ENCODE results near the gene CKLF.
"Not testable (repeated sequence)": the region's sequence is repeated elsewhere in the genome, so short reads cannot be mapped to it uniquely, and the experiment has no call there.

Gene CKLF

DNA sequence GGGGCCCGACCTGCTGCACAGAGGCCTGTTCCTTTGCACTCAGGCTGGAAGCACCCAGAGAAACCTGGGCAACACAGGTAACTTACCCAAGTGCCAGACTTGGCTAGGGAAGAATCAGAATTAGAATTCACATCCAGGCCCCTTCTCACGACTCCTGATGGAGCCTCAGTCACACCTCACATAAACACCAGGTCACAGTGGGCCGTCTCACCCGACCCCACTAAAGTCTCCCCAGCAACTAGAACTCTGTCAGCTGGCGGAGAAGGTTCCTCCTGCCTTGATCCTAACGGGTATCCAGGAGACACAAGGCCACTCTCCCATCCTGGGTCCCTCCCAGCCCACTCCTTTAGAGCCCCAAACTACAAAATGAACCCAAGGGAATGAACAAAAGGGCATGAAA is 8.8 kb upstream of the CKLF start:
- DNase-seq = no peak

DNA sequence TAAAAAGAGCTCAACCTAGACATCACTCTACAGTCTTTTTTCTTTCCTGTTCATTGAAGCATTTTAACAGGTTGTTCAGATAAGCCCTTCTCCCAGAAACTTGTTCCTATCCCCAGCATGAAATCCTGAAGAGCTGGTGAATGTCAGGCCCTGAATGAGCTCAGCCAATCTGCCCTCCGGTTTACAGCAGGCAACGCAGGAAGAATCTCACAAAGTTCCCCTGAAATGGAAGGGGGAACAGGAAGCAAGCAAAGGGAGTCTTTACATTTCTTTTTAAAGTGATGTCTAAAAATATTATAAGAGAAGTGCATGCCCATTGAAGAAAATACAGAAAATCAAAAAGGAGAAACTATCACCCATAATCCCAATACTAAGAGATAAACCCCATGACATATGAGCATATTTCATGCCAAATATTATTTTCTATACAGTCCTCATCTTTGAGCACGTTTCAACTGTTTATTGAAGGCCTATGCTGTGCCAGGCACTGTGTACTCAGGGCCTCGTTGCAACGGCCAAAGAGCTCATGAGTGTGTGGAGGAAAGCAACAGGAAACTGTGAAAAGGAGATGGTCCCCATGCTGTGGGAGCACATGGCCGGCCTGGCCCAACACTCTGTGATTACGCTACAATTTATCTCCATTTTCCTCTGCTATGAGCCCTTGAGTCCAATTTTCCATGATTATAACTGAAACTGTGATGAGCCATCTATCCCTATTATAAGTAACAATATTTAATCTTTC is 8.2 kb upstream of the CKLF start:
- no peak for DNase-seq

DNA sequence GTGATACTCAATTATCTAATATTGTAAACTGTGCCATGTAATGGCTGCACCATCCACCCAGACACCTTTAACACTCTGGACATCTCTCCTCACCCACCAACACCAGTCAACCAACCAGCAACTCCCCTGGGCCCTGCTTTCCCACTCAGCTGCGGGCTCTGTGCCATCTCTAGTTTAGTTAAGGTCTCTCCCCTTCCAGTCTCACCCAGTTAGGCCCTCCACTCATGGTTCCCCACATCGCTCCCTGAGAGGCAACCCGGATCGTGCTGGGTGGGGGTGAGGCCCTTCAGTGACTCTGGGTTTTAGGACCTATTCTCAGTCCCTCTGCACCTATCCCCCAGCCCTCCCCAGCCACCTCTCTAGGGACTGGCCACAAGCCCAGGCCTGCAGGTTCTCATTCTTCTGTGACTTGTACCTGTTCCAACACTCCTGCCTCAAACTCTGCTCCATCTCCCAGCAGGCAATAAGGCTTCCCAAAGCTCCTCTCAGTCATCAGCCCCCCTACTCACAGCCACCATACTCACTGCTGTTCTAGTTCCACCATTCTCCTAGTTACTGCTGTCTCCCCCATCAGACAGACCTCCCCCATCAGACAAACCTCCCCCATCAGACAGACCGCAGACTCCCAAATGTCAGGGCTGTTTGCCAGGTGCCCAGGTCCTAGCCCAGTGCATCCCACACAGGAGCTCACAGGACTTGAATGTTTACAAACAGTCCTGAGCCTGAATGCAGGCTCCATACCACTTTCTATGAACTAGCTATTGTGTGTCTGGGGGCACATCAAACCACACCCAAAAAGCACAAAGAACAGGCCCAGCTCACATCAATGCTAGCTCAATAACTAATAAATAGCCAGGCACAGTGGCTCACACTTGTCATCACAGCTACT is 5.0 kb upstream of the CKLF start:
- no peak for DNase-seq

DNA sequence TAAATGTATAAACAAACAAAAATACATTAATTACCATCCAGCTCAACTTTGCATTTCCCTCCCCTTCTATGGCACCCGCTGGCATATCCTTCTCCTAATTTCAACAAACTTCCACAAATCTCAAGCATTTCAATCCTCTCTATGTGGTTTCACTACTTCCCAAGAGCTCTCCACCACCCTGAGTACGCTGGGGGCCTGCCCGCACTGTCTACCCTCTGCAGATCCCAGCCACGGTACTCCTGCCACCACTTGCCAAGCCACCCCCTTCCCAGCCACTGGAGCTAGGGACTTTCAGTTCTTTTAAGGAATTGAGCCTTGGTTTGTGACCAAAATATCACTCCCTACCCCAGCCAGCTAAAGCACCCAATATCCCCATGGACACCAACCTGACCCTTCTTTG is 4.3 kb upstream of the CKLF start:
- DNase-seq = no peak

DNA sequence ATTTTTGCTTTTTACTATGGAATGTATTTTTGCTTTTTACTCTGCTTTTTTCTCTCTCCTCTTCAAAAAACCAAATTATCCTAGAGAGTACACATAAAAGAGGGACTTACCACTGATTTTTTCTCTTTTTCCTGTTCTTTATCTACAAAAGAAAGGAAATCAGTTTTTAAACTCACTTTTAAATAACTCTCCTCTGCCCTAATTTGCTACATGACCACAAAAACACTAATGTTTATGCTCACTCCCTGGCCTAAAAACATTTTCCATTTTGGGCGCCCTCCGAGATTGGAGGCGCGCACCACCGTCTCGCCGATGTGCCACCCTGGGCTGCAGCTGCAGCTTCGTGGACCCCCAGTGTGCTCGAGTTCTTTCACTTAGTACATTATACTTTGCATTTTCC is 3.5 kb upstream of the CKLF start:
- DNase-seq = no peak

DNA sequence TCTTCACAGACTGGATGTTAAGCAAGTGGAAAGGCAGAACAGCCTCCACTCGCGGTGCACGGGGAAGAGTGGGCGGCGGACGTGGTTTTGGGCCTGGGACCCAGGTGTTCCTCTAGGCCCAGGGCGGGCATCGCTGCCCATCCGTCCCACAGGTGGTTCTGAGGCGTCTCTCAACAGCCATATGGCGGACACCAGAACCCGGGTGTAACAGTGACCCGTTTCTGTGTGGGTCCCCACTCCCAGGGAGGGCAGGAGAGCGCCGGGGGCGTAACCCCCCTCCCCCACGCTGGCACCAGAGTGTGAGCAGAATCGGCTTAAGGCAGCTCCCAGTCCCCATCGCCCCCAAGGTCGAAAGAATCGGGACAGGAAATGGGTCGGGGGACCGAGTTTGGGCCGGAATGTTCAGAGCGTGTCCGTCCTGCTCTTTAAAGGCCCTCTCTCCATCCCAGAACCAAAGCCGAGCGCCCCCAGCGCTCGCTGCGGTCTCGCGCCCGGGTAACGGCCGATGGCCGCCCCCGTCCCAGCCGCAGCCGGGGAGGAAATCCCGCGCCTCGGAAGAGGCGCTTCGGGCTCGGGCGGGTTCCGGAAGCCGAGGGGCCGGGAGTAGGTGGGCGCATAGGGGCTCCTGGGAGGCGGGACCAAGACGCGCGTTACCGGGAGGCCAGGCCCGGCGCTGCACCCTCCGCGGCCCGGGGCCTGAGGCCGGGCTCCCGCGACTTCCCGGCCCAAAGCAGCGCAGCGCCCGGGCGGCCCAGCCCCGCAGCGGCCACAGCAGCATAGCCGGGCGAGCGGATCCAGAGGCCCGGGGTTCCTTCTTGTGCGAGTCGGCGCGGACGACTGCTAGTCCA is 2.9 kb upstream of the CKLF start, which contains the start of gene TK2:
TK2 (minus strand) TSS at position 839 of the 848 bp plus-strand sequence; CDS start at position 778, 61 bp downstream.
- no peak for DNase-seq

DNA sequence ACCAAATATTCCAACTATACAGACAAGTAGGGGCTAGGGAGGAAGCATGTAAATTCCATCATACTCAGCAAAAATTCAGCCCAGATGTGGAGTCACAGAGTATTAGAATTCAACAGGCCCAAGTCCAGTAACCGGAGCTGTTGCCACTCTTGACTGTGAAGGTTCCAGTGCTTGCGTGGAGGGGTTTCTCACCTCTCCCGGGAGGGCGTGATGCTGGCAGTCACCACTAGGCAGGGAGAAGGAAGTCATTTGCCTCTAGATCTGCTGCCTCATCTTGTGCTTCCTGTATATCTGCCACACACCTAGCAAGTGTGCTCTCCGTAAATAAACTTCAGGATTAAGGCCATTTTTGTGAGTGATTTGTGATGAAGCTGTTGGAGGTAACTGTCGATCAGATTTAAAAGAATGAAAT is 1.0 kb upstream of the CKLF start:
- DNase-seq = no peak

DNA sequence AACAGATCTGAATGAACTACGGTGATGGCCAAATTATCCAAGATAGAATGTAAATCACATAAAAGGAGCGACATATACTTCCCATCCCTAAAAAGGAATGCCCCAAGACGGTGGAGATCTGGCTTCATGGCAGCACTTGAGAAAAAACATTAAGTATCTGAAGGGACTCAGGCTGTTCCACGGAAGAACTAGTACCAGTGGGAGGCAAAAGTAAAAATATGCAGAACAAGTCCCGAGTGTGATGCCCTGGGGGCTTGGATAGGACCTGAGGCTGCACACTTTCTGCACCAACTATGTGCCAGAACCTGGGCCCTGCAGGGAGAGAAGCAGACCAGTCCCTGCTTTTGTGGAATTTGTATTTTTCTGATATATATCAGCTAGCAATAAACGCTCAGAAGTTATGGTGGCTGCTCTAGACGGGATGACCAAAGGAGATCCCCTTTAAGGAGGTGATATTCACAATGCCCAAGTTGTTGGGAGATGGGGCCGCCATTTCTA is 539 bp upstream of the CKLF start:
- no peak for DNase-seq

DNA sequence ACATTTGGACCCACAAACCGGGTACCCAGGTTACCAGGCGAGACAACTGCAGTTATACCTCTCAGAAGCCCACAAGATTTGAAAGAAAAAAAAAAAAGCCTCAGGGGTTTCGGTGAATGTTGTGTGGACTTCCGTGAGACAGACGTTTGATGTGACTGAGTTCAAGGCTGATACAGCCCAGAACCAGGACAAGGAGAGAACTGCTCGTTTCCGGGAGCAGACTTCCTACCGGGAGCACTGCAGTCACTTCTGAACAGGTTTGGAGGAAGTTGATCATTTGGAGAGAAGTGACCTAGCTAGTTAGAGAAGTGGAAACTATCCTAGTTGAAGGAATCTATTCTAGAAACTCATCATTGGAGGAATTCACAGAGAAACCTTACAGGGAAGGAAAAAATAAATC is 847 bp downstream of the CKLF start:
- no peak for DNase-seq

DNA sequence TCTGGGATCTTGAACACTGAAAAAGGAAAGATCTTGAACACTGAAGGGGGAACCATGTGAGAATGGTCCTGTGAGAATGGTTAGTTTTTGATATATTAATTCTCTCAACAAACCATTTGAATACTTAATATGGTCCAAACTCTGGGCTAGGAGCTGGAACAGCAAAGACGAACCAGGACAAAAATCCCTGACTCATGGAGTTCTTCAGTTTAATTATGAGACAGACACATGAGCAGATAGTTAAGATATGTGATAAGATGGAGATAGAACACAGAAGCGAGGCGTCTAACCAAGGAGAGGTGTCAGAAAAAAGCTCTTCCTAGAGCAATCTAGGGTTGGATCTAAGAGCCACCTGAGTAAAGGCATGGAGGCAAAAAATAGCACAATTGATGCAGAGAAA is 1.6 kb downstream of the CKLF start:
- DNase-seq = no peak

DNA sequence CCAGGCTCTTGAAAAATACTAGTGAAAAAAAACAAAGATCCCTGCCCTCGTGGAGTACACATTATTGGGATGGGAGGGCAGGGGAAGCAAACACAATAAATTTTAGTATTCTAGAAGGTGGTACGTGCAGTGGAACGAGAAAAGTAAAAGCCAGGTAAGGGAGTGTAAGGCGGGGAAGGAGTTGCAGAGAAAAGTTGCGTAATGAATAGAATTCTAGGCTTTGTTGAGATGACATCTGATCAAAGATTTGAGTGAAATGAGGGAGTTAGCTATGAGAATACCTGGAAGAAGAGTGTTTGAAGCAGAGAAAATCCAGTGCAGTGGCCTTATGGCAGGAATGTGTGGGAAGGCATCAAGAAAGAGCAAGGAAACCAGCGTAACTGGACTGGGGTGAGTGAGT is 2.1 kb downstream of the CKLF start:
- no peak for DNase-seq

DNA sequence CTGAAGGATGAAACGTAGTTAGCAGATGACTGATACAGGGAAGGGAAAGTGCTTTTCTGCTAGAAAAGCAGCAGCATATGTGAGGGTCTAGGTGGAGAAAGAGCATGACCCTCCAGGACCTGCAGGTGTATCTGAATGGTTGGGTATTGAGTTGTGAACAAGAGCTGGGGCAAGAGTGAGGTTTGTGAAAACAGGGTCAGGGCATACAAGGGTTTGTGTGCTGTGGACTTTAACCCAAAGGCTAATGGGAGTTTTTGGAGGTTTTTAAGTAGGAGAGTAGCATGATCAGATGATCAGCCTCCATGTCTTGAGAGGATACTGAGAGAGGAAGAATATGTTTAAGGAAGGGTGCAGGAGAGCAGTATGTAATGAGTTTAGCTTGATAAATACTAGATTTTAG is 7.7 kb downstream of the CKLF start:
- no peak for DNase-seq

DNA sequence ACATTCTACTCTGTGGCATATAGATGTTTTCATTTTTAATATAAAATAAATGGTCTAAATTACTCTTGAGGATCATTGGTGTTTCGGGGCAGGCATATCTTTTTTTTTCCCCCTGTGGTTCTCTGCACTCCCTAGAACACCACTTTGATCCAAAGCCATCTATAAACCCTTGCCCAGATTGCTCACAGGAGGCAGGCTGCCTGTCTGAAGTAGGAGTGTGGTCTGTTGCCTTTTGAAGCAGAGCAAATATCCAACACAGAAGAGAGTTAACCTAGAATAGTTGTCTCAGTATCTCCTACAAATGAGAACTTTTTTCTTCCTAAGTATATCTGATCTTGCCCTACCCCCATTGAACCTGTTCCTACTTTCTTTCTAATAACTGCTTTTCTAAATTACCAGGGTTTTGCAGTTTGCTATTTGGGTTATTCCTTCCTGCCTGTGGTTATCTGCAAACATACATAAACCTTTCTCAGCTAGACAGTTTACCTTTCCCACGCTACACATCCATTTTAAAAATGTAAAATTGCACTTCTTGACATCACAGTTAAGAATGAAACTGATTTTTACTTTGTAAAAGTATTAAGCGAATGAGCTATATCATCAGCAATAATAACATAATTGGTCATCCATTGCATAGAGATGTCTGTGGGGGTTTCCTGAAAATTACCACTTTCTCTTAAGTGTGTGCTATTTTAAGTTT is 9.2 kb downstream of the CKLF start:
- DNase-seq = no peak

DNA sequence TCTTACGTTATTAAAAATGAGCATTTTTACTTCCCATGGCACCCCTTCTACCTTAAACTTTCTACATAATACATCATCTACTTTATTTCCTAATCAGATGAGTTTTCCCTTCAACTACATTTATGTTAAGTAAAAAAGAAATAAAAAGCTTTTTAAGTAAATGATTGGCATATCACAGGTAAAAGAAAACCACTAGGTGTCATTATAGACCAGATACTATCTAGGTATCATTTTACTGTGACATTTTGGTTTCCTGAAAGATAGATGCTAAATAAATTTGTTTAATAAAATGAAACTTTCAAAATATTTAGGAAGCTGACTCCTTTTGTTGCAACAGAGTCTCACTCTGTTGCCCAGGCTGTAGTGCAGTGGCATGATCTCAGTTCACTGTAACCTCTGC is 10.0 kb downstream of the CKLF start:
- DNase-seq = no peak

DNA sequence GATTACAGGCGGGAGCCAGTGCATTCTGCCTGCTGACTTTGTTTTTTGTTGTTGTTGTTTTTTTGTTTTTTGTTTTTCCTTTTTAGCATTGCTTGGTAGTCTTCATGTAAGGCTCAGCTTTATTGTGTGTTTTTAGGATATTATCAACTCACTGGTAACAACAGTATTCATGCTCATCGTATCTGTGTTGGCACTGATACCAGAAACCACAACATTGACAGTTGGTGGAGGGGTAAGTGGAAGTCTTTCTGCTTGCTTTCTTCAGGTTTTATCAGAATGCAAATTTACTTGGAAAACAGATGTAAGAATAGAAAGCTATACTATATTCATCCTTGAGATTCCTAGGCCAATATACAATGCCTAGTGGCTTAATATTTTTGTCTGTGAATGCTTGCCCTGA is 10.6 kb downstream of the CKLF start:
- no peak for DNase-seq

DNA sequence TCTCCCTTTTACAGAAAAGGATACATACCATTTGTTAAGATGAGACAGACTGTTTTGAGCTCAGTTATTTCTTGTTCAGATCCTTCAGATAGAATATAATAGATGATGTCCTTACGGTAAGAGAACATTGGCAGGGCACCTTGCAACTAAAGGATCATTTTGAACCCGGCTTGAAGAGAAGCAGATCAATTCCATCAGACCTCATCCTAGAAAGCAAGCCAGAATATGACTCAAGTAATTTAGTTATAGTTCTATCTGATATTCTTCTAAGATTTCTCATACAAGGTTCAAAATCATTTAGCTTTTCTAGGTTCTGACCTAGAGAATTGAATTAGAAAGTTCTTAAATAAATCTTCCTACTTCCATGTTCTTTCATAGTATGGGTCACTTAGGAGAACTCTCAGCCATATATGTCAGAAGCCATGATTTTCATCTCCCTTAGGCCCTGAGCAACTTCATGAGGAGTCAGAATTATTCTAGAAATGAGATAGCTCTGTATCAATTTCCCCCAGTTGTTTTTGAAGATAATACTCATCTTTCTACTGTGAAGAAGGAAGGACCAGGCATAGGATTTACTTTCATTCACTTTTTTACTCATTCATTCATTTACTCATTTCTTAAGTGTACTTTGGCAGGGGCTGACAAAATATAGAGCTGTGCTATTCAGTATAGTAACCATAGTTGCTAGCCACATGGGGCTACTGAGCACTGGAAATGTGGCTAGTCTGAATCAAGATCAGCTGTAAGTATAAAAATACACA is 11.4 kb downstream of the CKLF start:
- no peak for DNase-seq

DNA sequence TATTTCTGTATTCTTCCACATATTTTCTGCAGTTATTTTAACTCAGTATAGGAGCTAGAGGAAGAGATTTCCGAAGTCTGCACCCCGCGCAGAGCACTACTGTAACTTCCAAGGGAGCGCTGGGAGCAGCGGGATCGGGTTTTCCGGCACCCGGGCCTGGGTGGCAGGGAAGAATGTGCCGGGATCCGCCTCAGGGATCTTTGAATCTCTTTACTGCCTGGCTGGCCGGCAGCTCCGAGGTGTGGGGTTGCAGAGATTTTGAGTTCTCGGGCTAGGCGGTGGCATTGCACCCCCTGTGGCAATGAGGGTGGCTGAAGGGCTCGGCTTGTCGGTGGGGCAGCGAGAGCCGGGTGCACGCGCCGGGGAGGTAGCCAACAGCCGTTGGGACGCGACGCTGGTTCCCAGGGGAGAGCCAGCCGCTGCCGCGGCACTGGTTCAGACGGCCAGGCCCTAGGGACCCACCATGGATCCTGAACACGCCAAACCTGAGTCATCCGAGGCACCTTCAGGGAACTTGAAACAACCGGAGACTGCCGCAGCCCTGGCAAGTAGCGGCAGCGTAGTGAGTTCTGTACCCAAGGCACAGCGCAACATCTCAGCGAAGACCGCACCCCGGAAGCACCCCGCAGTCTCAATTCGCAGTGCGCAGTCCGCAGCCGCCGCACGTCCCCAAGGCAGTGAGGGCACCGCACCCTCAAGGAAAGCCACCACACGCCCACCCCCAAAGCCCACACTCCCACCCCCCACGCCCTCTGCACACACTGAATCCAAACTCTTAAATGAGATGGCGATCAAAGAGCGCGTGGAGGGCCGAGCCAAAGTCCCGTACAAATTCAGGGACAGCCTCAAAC is 13.9 kb downstream of the CKLF start, which contains the start of gene CMTM1:
CMTM1 (plus strand) TSS at position 389 of the 851 bp plus-strand sequence; CDS start at position 464, 75 bp downstream.
- no peak for DNase-seq

DNA sequence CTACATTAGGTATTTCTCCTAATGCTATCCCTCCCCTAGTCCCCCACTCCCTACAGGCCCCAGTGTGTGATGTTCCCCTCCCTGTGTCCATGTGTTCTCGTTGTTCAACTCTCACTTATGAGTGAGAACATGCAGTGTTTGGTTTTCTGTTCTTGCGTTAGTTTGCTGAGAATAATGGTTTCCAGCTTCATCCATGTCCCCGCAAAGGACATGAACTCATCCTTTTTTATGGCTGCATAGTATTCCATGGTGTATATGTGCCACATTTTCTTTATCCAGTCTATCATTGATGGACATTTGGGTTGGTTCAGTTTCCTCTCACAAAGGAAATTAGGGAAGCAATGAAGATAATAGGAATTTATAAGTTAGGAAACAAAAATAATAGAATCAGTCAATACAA is 14.9 kb downstream of the CKLF start:
- not testable (repeated sequence) for DNase-seq

DNA sequence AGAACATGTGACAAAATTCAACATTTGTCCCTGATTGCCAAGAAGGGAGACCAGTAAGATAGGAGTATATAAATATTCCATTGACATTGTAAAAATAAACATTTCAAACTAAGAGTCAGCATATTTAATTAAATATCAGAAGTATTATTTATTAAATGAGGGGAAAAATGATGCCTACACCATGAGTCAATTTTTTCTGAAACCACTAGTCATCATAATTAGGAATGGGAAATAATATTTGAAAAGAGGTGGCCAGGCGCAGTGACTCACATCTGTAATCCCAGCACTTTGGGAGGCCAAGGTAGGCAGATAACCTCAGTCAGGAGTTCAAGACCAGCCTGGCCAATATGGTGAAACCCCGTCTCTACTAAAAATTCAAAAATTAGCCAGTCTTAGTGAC is 16.0 kb downstream of the CKLF start:
- DNase-seq = no peak

DNA sequence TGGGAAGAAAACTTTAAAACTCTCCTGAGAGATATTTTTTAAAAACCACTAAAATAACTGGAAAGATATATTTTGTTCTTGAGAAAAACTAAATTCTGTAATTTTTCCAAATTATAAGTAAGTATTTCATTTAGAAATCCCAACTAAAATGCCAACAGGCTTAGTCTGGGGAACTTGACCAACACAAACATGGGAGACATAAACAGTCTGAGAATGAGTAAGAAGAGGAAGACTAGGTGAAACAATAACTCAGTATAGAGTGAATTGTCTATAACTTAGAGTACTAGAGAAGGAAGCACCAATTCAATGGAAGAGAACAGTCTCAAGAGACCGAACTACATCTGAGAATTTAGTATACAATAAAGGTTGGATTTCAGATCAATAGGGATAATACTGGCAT is 16.8 kb downstream of the CKLF start:
- DNase-seq = no peak

All from NCI-H2081 treated with DMSO at 0.1 percent for 48 hours (cell line).